GM18867 (cell line): ENCODE data around the gene TINCR.
"Not testable (repeated sequence)": the region's sequence is repeated elsewhere in the genome, so short reads cannot be mapped to it uniquely, and the experiment has no call there.

ENCODE experiments used
- ATAC-seq: cut with Tn5 transposase; IDR thresholded peaks from one replicate; pipeline ENCODE4 v1.9.1; 2021; ENCODE audit warnings: mild to moderate bottlenecking, moderate library complexity; ENCODE audit not compliant: unreplicated experiment

TINCR gene

GRCh38 chr19:5567360-5567969, at the start of gene TINCR:
TINCR (minus strand) TSS chr19:5567953.
- no peak for ATAC-seq

DNA sequence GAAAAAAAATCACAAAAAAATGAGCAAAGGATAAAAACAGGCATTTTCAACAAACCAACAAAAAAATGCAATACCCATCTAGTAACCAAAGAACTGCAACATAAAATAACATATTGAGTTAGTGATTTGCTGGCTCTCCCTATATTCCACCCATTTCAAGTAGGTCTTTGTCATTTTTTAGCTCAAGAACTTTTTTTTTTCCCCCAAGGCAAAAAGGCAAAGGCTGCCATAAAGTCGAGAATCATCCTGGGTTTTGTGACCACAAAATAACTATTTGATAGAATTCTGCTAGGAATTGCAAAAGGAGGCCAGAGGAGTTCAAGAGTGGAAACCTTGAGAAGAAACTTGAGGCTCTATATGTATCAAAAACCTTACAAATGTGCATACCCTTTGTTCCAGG, 49.3 kb upstream of the TINCR start:
- no peak for ATAC-seq

DNA sequence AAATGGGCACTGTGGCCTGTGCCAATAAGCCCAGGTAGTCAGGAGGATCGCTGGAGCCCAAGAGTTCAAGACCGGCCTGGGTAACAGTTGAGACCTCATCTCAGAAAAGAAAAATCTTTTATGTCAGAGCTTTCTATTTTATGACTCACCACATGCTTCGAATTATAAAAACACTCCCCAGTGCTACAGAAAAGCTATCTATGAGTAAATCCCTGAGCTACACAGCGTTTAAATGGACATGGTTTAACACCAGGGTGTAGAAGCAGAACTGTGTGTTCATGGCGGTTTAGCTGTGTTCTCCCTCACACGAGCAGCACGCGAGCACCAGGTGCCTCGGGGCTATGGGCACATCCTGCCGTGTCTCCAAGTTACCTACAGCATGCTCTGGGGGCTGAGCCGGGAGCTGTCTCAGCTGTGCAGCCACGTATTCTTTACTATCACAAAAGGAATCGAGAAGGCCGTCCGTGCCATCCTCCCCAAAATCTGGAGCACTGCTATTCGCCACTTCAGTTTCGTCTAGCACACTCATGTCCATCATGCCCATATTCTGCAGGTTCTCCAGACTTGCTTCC, 48.1 kb upstream of the TINCR start:
- ATAC-seq: no peak

DNA sequence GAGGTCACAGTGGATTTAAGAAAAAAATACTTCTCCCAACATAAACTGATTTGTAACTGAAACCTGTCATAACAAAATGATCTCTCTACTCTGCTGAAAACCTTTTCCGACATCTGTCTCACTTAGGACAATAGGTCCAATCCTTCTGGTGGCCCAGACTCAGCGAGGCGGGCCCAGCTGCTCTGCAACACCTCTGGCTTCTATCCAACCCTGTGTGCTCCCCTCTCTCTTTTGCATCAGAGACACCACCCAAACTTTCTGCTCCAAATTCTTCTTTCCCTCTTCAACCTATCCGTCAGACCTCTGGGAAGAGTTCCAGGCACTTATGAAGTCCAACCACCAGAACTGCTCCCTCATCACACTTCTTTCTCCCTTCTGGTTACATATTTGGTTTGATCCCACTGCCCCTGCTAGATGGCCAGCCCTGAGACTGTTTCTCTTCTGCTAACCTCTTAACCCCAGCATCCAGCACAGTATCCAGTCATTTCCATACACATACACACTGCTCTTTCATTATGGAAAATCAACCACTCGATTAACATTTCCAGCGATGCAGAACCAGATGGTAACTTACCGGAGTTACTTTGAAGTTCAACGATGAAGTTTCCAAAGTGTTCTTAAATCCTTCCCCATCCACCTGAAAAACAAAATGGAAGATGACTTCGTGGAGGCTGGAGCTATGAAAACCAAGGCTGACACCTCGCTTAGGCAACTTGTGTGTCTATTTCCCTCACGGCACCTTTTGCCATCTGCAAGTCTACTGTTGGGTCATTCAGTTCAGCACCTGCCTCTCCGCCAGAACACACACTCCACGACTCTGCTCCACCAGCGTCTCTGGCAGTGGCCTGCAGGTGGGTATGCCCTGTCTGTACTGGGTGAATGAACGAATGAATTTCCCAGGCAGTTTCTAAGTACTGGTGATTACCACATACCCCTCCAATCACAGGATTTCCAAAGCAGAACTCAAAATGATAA, 45.4 kb upstream of the TINCR start:
- no peak for ATAC-seq

DNA sequence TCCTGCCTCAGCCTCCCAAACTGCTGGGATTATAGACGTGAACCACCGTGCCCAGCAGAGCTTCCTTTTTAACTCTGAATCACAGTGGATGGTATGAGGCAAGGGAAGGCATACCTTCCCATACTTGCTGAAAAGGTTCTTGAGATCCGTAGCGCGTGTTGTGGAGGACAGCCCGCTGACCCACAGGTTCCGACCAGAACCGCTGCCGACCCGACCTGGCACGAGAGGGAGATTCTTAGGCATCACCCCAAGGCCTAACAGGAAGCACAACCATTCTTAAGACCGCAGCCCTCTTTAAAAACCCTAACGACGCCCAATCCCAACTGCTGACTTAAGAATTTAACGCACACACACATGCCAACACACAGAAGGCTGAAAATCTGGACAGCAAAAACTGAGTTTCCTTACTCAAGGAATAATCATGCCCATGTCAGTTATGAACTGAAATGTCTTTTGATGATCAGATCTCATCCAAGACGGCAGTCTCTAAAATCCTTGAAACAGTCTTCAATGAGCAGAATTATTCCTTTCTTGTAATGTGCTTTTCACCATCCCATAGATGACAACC, 42.2 kb upstream of the TINCR start:
- ATAC-seq: no peak

DNA sequence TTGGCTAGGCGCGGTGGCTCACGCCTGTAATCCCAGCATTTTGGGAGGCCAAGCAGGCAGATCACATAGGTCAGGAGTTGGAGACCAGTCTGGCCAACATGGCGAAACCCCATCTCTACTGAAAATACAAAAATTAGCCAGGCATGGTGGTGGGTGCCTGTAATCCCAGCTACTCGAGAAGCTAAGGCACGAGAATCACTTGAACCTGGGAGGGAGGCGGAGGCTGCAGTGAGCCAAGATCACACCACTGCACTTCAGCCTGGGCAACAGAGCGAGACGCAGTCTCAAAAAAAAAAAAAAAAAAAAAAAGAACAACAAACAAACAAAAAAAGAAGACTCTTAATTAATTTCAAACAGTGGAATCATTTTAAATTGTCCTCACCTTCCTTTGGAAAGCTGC, 41.0 kb upstream of the TINCR start:
- not testable (repeated sequence) for ATAC-seq

DNA sequence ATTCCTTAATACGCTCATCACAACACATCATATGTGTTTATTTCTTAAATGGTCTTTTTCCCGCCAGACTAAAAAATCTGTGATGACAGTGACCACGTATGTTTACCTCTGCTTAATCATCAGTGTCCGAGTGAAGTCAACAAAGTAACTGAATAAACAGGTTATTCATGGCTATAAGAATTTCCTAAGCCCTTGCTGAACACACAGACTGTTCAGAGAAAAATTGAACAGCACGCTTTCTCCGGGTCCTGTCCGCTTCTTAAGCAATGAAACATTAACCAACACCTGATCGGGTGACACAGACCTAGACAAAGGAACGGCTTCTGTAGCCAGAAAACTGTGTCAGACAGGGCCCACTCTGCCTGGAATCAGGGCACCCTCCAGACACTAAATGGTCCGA, 40.5 kb upstream of the TINCR start:
- no peak for ATAC-seq

DNA sequence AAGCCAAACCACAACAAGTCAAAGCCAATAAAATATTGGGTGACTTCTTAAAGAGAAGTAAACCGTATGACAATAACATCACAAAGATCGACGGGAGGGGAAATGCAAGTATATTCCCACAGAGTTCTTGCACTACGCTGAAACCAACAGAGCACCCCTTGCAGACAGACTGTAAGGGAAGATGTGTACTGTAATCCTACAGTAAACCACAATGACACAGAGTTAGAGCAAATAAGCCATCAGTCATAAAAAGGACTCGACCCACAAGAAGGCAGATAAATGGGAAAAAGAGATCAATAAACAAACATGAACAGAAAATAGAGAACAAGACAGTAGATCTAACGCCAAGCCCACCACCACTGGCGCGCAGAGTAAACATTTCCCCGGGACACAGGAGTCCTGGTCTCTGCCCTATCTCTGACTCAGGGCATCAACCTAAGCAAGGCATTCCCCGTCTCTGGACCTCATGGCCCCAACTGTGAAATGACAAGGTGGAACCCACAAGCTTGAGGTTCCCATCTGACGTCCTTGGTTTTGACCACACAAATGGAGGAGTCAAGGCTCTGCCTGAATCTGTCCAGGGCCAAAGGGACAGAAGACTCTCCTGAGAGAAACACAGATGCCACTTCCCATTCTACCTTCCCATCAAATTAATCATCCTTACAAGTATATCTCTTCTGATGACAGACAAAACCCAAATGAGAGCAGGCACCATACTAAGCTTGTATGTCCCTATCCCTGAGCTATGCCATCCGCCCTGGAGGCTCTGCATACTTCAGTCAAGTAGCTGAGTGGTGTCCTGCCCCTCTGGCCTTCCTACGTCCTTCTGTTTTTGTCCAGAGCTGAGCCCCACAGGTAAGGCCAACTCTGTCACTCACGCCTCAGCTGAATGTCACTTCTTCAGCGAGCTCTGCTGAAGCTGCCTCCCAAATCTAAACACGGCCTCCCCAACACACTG, 39.8 kb upstream of the TINCR start:
- no peak for ATAC-seq

DNA sequence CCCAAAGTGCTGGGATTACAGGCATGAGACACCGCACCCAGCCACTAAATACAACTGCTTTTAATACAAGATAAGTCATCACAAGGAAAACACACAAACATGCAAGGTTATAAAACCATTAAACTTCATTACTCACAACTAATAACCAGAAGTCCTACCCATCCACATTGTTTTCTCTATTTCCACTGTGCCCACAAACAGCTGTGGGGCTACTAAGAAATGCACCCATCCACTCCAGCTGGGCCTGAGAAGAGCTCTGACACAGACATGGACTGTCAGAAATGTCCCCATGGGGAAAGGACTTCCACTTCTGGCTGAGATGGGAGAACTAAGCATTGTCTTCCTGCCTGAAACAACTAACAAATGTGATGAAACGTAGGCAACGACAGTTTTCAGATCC, 37.6 kb upstream of the TINCR start:
- no peak for ATAC-seq

DNA sequence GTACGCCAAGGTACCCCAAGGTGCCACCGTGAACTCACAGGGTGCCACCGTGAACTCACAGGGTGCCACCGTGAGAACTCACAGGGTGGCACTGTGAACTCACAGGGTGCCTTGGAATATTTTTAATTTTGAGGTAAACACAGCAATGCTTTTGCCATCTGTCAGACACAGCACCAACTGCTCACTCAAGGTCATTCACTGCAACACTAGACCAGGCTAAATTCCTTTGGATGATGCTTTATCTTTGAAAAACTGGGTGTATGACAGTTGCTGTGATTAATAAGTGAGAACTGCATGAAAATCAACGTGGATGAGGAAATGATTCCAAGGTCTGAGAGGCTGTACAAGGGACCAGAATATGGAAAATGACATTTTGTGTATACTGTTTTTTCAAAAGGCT, 35.9 kb upstream of the TINCR start:
- no peak for ATAC-seq

- ATAC-seq: no peak
Measured at GRCh38 chr19:5600797-5601196, 33.0 kb upstream of the TINCR start.

DNA sequence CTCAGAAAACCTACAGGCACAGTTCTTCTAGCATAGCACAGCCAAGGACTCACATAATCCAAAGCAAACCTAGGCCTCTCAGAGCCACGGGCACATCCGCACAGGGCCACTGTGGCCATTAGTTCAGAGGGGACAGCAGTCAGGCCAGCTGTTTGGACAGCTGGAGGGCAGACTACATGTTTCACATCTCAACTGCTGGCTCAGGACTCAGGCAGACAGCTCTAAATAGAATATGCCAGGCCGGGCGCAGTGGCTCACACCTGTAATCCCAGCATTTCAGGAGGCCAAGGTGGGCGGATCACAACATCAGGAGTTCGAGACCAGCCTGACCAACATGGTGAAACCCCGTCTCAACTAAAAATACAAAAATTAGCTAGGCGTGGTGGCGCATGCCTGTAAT, 28.0 kb upstream of the TINCR start:
- no peak for ATAC-seq

DNA sequence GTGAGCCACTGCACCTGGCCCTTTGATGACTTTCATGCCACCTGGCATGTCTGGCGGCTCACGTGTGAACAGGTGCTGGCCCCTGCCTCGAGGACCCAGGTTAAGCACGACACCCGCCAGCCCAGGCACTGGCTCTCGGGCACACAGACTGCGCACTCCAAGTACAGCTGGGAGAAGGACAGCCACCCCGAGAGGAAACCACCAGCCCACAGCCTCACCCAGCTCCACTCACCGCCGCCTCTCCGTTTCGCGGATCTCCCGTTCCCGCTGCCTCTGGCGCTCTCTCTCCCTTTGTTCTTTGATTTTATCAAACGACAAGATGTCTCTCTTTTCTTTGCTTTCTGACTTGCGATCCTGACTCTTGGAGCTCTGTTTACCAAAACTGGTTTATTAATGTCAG, 27.4 kb upstream of the TINCR start:
- ATAC-seq: no peak

DNA sequence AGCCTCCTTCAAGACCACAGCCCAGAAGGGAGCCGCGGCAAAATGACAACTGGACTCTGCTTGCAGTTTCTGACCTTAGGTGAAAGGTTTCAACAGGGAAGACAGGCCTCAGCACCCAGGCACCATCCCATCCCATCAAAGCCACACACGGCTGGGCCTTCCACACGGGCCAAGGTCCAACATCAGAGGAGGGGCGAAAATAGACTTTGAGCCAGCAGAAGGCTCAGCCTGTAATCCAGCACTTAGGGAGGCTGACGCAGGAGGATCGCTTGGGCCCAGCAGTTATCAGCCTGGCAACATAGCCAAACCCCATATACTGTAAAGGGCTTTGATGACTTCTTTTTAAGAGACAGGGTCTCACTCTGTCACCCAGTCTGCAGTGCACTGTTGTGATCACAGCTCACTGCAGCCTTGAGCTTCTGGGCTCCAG, 26.8 kb upstream of the TINCR start:
- ATAC-seq: no peak

GRCh38 chr19:5593343-5594255, 25.8 kb upstream of the TINCR start:
- ATAC-seq: no peak

DNA sequence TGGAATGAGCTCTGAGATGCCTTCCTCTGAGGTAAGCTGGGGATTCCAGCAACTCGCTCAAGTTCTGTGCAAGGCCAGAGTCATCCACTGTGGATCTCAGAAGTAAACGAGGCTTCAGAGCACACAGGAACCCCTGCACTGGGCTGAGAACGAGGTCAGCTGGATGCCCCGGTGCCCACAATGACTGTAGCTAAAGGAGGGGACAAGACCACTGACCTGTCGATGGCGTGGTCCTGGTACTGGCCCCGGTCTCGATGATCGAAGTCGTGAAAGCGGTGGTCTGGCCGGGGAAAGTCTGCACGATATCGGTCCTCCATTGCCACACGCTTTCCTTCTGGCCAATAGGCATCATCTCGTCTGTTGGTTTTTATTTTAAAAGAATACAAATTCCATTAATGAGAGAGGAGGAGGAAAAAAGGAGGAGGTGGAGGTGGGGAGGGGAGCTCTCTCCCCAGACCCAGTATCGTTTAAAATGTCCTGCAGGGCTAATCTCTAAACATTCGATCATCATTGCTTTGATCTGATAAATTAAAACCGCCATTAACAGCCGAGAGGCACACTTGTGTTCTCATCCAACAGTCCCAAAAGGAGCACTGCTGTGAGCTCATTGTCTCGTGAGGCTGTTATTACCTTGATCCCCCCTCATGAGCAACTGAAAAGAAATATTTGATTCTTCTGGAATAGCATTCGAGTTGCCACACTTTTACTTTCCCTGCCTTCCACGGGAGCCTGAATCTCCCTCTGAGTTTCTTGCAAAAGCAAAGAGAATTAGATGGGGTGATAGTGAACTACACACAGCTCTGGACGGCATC, 25.0 kb upstream of the TINCR start:
- ATAC-seq: no peak

DNA sequence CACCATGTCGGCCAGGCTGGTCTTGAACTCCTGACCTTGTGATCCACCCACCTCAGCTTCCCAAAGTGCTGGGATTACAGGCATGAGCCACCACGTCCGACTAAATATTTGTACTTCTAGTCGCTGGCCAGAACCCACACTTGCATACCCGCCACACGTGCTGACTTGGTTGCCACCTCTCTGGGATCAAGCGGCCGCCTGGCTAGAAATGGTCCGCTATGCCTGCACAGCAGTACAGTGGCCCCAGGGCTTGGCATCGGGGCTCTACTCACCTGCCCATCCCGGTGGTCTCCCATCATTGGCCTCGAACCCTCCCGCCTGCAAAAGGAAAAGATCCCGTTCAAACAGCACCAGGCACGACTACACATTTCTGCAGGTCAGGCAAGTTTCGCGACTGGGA, 23.7 kb upstream of the TINCR start:
- ATAC-seq: no peak

DNA sequence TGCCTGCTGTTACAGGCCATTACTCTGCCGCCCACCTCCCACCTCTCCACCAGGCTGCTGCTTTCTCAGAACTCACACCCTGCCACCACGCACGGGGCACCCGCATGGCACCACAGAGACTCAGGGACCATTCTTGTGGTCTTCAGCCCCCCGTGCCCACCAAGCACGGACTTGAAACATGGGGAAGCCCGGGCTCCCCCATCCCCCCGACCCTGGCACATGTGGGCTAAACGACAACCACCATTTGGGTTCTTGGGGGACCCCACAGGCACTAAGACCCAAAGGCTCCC, 23.1 kb upstream of the TINCR start:
- ATAC-seq: no peak
